Measurements from ENCODE around the gene GDF2. TPM values are rescaled to one million over a fixed set of nuclear protein-coding genes. Genes with fewer than 3 reads are reported as not detected.

Gene GDF2
- total and polyA plus RNA-seq, 10 of the 15 experiments (the other 5 are each of a cell fraction or from before 2014, with no cell fraction given): not detected

DNA sequence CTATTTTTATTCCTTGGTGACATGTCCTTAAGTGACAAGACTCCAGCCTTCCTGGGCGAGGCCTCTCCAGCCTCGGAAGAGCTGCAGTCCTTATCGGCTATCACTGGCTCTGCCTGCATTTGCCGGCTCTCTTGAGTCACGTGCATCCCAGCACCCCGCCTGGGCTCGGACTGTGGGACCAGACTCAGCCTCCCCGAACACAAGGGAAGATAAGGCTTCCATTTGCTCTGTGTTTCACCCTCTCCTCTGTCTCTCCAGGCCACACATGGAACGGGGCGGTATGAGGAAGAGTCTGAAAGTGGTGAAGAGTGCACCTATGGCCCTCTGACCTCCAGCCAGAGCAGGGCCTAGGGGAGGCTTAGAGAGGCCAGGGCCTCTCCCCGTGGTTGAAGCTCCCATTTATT is 4.7 kb downstream of the GDF2 start:
- no peaks in the 10 kb centered on the region for H3K79me2 ChIP-seq (ENCODE audit: control insufficient read depth, insufficient read depth, low read length)
- in situ Hi-C loops (cut with MboI): no loop called here
- H3K9ac ChIP-seq (ENCODE audit: control insufficient read depth, insufficient read depth, low read length): no peak overlapping the region
- ChIA-PET RAD21 (ENCODE audit: unreplicated experiment) (no interaction called here), CTCF (no interaction called here), POLR2A (no interaction called here), SMC1A (ENCODE audit: uncharacterized antibody, unreplicated experiment) (no interaction called here)
- BruUV-seq (replicated peaks): no TSS peak
- no peaks in the 10 kb centered on the region for H3K9me3 ChIP-seq (replicated peaks; ENCODE audit: control insufficient read depth, insufficient read depth, low read length)
- H2AFZ ChIP-seq (ENCODE audit: control insufficient read depth, low read depth, low read length): no peak overlapping the region
- no peak overlapping the region for H3K4me3 ChIP-seq
- FAIRE-seq (no peak), DNase-seq (ENCODE audit: low read depth, low spot score) (no peak), ATAC-seq (no peak)
- H3K27me3 ChIP-seq (replicated peaks in 1 of 2; ENCODE audit: control insufficient read depth in 2 of 2, insufficient read depth in 2 of 2, low read length in 1 of 2): no peaks in the 10 kb centered on the region; a peak in 2 of 4 replicates
- H4K20me1 ChIP-seq (ENCODE audit: control insufficient read depth, insufficient read depth): no peaks in the 10 kb centered on the region; the same call in 1 of the 2 replicates
- intact Hi-C loops (cut with micrococcal nuclease; ENCODE audit: unreplicated experiment): no loop called here
- H3K36me3 ChIP-seq (ENCODE audit: control insufficient read depth in 2 of 2, insufficient read depth in 2 of 2, low read length in 1 of 2): no peaks in the 10 kb centered on the region
- H3K4me1 ChIP-seq (ENCODE audit: control insufficient read depth, insufficient read depth, low read length): no peaks in the 10 kb centered on the region
- H3K27ac ChIP-seq (ENCODE audit: control insufficient read depth, insufficient read depth): no peak overlapping the region
- WGBS (ENCODE audit: insufficient coverage, insufficient replicate concordance, low lambda C conversion rate, missing lambda C conversion rate): 28% methylated on average over 10 of the region's 11 CpGs
- no peak overlapping the region for H3K4me2 ChIP-seq (ENCODE audit: control insufficient read depth, insufficient read depth)
- TF ChIP-seq KAT2A (conservative IDR thresholded peaks at IDR 0.05; ENCODE audit: control insufficient read depth, low read depth, low read length) (no peak), SMARCA5 (IDR thresholded peaks at IDR 0.05) (no peak), NR2C2 (IDR thresholded peaks at IDR 0.05; ENCODE audit: borderline replicate concordance, control insufficient read depth, insufficient read length, low read depth) (no peak), RAD21 (IDR thresholded peaks at IDR 0.05; ENCODE audit: insufficient read depth, low read depth, low read length) (no peak), YBX1 (IDR thresholded peaks at IDR 0.05) (no peak), NRF1 (conservative IDR thresholded peaks at IDR 0.05; ENCODE audit: low read depth, low read length) (no peak), ASH2L (IDR thresholded peaks at IDR 0.05; ENCODE audit: borderline replicate concordance, low read depth) (no peak), POLR2A (IDR thresholded peaks at IDR 0.05; ENCODE audit: low read depth, low read length) (no peak), MTA2 (IDR thresholded peaks at IDR 0.05; ENCODE audit: low read depth) (no peak)
- TF ChIP-seq, protein P1, sequence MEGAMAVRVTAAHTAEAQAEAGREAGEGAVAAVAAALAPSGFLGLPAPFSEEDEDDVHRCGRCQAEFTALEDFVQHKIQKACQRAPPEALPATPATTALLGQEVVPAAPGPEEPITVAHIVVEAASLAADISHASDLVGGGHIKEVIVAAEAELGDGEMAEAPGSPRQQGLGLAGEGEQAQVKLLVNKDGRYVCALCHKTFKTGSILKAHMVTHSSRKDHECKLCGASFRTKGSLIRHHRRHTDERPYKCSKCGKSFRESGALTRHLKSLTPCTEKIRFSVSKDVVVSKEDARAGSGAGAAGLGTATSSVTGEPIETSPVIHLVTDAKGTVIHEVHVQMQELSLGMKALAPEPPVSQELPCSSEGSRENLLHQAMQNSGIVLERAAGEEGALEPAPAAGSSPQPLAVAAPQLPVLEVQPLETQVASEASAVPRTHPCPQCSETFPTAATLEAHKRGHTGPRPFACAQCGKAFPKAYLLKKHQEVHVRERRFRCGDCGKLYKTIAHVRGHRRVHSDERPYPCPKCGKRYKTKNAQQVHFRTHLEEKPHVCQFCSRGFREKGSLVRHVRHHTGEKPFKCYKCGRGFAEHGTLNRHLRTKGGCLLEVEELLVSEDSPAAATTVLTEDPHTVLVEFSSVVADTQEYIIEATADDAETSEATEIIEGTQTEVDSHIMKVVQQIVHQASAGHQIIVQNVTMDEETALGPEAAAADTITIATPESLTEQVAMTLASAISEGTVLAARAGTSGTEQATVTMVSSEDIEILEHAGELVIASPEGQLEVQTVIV (IDR thresholded peaks at IDR 0.05; ENCODE audit: borderline replicate concordance, partially characterized antibody): no peak
- TF ChIP-seq, protein P2, sequence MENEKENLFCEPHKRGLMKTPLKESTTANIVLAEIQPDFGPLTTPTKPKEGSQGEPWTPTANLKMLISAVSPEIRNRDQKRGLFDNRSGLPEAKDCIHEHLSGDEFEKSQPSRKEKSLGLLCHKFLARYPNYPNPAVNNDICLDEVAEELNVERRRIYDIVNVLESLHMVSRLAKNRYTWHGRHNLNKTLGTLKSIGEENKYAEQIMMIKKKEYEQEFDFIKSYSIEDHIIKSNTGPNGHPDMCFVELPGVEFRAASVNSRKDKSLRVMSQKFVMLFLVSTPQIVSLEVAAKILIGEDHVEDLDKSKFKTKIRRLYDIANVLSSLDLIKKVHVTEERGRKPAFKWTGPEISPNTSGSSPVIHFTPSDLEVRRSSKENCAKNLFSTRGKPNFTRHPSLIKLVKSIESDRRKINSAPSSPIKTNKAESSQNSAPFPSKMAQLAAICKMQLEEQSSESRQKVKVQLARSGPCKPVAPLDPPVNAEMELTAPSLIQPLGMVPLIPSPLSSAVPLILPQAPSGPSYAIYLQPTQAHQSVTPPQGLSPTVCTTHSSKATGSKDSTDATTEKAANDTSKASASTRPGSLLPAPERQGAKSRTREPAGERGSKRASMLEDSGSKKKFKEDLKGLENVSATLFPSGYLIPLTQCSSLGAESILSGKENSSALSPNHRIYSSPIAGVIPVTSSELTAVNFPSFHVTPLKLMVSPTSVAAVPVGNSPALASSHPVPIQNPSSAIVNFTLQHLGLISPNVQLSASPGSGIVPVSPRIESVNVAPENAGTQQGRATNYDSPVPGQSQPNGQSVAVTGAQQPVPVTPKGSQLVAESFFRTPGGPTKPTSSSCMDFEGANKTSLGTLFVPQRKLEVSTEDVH (IDR thresholded peaks at IDR 0.05; ENCODE audit: low read depth, partially characterized antibody): no peak
- TF ChIP-seq, protein P3, sequence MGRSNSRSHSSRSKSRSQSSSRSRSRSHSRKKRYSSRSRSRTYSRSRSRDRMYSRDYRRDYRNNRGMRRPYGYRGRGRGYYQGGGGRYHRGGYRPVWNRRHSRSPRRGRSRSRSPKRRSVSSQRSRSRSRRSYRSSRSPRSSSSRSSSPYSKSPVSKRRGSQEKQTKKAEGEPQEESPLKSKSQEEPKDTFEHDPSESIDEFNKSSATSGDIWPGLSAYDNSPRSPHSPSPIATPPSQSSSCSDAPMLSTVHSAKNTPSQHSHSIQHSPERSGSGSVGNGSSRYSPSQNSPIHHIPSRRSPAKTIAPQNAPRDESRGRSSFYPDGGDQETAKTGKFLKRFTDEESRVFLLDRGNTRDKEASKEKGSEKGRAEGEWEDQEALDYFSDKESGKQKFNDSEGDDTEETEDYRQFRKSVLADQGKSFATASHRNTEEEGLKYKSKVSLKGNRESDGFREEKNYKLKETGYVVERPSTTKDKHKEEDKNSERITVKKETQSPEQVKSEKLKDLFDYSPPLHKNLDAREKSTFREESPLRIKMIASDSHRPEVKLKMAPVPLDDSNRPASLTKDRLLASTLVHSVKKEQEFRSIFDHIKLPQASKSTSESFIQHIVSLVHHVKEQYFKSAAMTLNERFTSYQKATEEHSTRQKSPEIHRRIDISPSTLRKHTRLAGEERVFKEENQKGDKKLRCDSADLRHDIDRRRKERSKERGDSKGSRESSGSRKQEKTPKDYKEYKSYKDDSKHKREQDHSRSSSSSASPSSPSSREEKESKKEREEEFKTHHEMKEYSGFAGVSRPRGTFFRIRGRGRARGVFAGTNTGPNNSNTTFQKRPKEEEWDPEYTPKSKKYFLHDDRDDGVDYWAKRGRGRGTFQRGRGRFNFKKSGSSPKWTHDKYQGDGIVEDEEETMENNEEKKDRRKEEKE (IDR thresholded peaks at IDR 0.05): no peak
- TF ChIP-seq, protein P4, sequence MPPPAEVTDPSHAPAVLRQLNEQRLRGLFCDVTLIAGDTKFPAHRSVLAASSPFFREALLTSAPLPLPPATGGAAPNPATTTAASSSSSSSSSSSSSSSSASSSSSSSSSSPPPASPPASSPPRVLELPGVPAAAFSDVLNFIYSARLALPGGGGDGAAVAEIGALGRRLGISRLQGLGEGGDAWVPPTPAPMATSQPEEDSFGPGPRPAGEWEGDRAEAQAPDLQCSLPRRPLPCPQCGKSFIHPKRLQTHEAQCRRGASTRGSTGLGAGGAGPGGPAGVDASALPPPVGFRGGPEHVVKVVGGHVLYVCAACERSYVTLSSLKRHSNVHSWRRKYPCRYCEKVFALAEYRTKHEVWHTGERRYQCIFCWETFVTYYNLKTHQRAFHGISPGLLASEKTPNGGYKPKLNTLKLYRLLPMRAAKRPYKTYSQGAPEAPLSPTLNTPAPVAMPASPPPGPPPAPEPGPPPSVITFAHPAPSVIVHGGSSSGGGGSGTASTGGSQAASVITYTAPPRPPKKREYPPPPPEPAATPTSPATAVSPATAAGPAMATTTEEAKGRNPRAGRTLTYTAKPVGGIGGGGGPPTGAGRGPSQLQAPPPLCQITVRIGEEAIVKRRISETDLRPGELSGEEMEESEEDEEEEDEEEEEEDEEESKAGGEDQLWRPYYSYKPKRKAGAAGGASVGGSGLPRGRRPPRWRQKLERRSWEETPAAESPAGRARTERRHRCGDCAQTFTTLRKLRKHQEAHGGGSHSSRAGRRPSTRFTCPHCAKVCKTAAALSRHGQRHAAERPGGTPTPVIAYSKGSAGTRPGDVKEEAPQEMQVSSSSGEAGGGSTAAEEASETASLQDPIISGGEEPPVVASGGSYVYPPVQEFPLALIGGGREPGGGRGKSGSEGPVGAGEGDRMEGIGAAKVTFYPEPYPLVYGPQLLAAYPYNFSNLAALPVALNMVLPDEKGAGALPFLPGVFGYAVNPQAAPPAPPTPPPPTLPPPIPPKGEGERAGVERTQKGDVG (CRISPR knock-in tag; IDR thresholded peaks at IDR 0.05): no peak

Data from GM12878 (cell line).